ENCODE data around the gene METTL9. TPM values are rescaled to one million over a fixed set of nuclear protein-coding genes. Genes with fewer than 3 reads are reported as not detected.

The METTL9 gene
- total and polyA plus RNA-seq, 9 of the 15 experiments (the other 6 are each of a cell fraction or from before 2014, with no cell fraction given): 12.2 to 107 (median 79.1) TPM

DNA sequence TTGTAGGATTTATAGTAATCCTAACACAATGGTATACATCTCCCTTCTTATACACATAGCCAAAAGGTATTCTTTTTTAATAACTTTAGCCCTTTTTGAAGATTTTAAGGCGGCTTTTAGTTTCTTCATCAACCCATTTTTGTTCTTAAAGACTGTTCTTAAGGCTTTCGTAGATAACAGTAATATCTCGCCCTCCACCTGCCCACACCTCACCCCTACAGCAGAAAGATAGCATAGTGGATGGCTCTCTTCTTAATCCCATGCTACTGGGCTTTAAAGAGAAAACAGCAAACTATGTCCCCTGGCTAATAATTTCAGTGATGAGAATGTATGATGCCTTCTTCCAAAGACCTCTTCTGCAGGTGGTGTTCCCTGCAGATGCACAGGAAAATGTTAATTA, 44.4 kb downstream of the METTL9 start (continued):
- TF ChIP-seq EHMT2 (IDR thresholded peaks at IDR 0.05): no peak
- no peak for TF ChIP-seq ZNF561 (CRISPR knock-in tag; conservative IDR thresholded peaks at IDR 0.05)
- TF ChIP-seq POLR2AphosphoS5 (IDR thresholded peaks at IDR 0.05; ENCODE audit: control insufficient read depth, insufficient read depth, low read depth, low read length): no peak
- no peak for TF ChIP-seq MAFF (IDR thresholded peaks at IDR 0.05; ENCODE audit: low read length)
- TF ChIP-seq CBFA2T3 (IDR thresholded peaks at IDR 0.05): peak; percentile 72
- TF ChIP-seq YBX1 (IDR thresholded peaks at IDR 0.05): no peak
- TF ChIP-seq ZNF76 (CRISPR knock-in tag; IDR thresholded peaks at IDR 0.05; ENCODE audit: borderline replicate concordance): no peak

DNA sequence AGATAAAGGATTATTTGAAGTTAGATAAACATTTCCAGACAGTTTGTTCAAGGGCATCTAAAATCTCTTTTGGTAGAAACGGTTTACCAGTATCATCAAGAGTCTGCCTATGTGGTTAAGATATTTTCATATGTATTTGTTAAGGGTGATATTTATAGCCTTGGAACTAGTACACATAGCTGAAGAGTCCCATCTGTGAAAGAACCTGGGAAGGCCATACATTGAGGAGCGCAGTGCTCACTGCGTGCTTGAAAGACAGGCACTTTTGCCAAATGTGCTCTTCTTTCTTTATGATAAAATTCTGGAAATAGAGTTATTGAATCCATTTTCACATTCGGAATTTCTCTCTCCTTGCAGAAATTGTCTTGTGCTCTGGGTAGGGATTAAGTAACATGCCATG, 45.3 kb downstream of the METTL9 start:
- H3K4me2 ChIP-seq (ENCODE audit: insufficient read depth, low read length): no peak overlapping the region
- ChIA-PET CTCF (ENCODE audit: low intra/inter-chr PET ratio) (no interaction called here), POLR2A (no interaction called here)
- no peaks in the 10 kb centered on the region for H3K27me3 ChIP-seq (ENCODE audit: control insufficient read depth in 2 of 2, insufficient read depth in 2 of 2, low read length in 2 of 2)
- no TSS peak for BruUV-seq (replicated peaks)
- ATAC-seq (no peak), FAIRE-seq (no peak), DNase-seq (ENCODE audit: extremely low read depth in 1 of 4, low spot score in 3 of 4) (no peak)
- H2AFZ ChIP-seq (ENCODE audit: low read depth, low read length): no peak overlapping the region
- no peaks in the 10 kb centered on the region for H3K79me2 ChIP-seq (ENCODE audit: control insufficient read depth, insufficient read depth, low read length)
- in situ Hi-C loops (cut with MboI): loop anchor here (5.0 kb wide), 1 partner anchor 57 kb away; no protein-coding TSS in a partner anchor
- H3K4me1 ChIP-seq (replicated peaks in 1 of 2; ENCODE audit: control insufficient read depth in 2 of 2, insufficient read depth in 2 of 2, low read length in 2 of 2): no peaks in the 10 kb centered on the region; a peak in 3 of 5 replicates
- intact Hi-C loops (cut with micrococcal nuclease): no loop called here
- H3K36me3 ChIP-seq (ENCODE audit: control insufficient read depth, insufficient read depth, low read length): peaks cover 6% of the 10 kb centered on the region; the same call in 2 of the 3 replicates
- H3K9me1 ChIP-seq (ENCODE audit: control insufficient read depth, insufficient read depth, low read length): no peaks in the 10 kb centered on the region
- 70% methylated on average over 4 of the region's 4 CpGs for WGBS (ENCODE audit: insufficient coverage, low coverage, missing lambda C conversion rate)
- H3K4me3 ChIP-seq: no peak overlapping the region
- no peaks in the 10 kb centered on the region for H3K9me3 ChIP-seq (replicated peaks; ENCODE audit: control insufficient read depth, insufficient read depth, low read depth, low read length)
- no peak overlapping the region for H3K27ac ChIP-seq (ENCODE audit: extremely low read depth, low read depth, low read length)
- 0 out of 2 replicates have a peak, but pooled peaks cover 3% of the 10 kb centered on the region for H4K20me1 ChIP-seq (replicated peaks; ENCODE audit: control insufficient read depth, insufficient read depth, low read length)
- no peak overlapping the region for H3K9ac ChIP-seq (ENCODE audit: insufficient read depth in 1 of 2, low read depth in 2 of 2, low read length in 2 of 2)
- TF ChIP-seq, protein P1, sequence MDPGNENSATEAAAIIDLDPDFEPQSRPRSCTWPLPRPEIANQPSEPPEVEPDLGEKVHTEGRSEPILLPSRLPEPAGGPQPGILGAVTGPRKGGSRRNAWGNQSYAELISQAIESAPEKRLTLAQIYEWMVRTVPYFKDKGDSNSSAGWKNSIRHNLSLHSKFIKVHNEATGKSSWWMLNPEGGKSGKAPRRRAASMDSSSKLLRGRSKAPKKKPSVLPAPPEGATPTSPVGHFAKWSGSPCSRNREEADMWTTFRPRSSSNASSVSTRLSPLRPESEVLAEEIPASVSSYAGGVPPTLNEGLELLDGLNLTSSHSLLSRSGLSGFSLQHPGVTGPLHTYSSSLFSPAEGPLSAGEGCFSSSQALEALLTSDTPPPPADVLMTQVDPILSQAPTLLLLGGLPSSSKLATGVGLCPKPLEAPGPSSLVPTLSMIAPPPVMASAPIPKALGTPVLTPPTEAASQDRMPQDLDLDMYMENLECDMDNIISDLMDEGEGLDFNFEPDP (CRISPR knock-in tag; IDR thresholded peaks at IDR 0.05): no peak
- TF ChIP-seq IRF2 (CRISPR knock-in tag; IDR thresholded peaks at IDR 0.05) (no peak), RAD21 (CRISPR knock-in tag; conservative IDR thresholded peaks at IDR 0.05 in 1 of 2, IDR thresholded peaks at IDR 0.05 in 1 of 2) (no peak), HMGN3 (IDR thresholded peaks at IDR 0.05; ENCODE audit: borderline replicate concordance, extremely low read depth, insufficient read length, low read depth, low read length) (no peak), MBD2 (IDR thresholded peaks at IDR 0.05; ENCODE audit: borderline replicate concordance, low read depth) (no peak), KDM5B (IDR thresholded peaks at IDR 0.05; ENCODE audit: insufficient replicate concordance, low read depth, low read length) (no peak), CBX1 (IDR thresholded peaks at IDR 0.05; ENCODE audit: low read depth) (no peak), OTX1 (CRISPR knock-in tag; IDR thresholded peaks at IDR 0.05) (no peak), EWSR1 (IDR thresholded peaks at IDR 0.05; ENCODE audit: borderline replicate concordance, low read depth, partially characterized antibody) (no peak), SIRT6 (IDR thresholded peaks at IDR 0.05; ENCODE audit: low read depth, low read length) (no peak), ZC3H8 (IDR thresholded peaks at IDR 0.05) (no peak), KLF1 (tag; IDR thresholded peaks at IDR 0.05) (no peak), CBX2 (IDR thresholded peaks at IDR 0.05; ENCODE audit: insufficient read depth, low read length, poor library complexity, severe bottlenecking) (no peak), KHSRP (IDR thresholded peaks at IDR 0.05) (no peak)
- TF ChIP-seq, protein P2, sequence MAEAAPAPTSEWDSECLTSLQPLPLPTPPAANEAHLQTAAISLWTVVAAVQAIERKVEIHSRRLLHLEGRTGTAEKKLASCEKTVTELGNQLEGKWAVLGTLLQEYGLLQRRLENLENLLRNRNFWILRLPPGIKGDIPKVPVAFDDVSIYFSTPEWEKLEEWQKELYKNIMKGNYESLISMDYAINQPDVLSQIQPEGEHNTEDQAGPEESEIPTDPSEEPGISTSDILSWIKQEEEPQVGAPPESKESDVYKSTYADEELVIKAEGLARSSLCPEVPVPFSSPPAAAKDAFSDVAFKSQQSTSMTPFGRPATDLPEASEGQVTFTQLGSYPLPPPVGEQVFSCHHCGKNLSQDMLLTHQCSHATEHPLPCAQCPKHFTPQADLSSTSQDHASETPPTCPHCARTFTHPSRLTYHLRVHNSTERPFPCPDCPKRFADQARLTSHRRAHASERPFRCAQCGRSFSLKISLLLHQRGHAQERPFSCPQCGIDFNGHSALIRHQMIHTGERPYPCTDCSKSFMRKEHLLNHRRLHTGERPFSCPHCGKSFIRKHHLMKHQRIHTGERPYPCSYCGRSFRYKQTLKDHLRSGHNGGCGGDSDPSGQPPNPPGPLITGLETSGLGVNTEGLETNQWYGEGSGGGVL (CRISPR knock-in tag; IDR thresholded peaks at IDR 0.05): no peak

Data from K562 (cell line).